GM18520 (cell line): ENCODE data around the gene LONP2.
"Not testable (repeated sequence)": the region's sequence is repeated elsewhere in the genome, so short reads cannot be mapped to it uniquely, and the experiment has no call there.

Source experiments
- ATAC-seq: cut with Tn5 transposase; IDR thresholded peaks from one replicate; pipeline ENCODE4 v1.9.1; 2021; ENCODE audit not compliant: unreplicated experiment

LONP2 gene

DNA sequence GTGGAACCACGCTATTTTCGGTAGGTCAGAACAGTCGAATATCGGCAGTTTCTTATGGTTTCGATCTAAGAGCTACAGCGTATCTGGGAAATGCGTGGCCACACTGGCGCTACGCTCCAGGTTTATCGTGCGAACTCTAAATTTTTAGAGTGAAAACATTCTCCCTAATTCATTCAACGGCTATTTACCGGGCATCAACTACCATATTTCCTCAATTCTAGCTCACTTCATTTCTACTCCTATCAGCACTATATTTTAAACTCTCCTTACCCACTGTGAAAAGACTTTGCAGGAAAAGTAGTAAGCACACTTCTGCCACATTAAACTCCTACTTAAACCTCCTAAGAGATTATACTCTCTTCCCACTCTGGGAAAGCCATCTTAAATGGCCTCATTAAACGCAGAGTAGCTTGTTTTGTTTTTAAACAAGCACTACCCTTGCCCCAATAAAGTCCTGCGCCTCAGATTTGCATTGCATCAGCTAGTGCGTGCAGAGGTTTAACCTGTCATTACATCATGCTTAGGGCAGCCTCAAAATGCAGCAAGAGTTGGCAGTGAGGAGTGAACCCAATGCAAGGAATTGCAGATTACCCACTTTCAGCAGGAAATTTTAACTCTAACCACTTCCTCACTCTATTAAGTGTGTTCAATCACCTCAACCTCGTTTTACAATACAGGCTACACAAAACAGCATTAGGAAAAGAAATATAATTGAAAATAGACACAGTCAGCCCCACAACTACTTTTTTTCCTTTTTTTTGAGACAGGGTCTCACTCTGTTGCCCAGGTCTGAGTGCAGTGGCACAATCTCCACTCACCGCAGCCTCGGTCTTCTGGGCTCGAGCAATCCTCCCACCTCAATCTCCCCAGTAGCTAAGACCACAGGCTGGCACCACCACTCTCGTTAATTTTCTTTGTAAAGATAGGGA, 122.3 kb downstream of the LONP2 start:
- peak; percentile 45 for ATAC-seq

DNA sequence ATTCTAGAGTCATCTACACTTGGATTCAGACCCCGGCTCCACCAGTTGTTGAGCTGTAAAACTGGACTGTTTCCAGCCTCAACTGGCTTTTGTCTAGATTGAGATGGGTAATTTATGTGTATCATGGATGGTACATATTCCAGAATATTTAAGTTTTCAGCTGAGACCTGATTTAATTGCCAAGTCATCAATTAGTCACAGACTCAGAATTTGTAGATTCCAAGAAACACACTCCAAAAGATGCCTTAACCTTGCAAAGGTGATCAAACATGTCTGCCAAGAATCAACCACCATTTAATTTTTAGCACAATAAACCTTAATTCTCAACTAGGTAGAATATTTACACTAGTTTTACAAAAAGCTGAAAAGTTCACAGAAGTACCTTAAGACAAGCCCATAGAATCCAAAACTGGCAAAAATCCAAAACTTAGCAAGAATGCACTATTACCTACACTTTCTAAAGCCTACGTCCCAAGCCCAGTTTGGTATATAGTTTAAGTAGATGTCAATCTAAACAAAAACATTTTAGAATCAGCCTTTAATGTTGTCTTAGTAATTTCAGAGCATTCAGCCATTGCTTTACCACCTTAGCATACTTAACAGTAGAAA, 123.4 kb downstream of the LONP2 start:
- no peak for ATAC-seq

DNA sequence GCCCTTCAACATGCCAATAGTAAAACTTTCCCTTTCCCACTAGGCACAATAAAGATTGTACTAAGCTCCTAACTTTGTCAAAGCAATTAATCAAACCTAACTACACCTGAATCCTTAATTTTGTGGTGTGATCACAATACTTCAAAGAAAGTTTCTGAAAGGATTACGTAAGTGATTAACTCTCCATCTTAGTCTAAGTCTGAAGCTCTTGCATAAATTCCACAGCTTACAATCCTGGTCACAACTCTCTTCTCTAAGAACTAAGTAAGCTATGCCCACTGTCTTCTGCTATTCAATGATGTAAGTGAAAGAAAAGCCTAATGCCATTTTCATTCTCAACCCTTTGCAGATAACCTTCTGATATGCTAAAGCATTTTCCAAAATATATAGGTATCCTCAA, 125.7 kb downstream of the LONP2 start:
- ATAC-seq = no peak

DNA sequence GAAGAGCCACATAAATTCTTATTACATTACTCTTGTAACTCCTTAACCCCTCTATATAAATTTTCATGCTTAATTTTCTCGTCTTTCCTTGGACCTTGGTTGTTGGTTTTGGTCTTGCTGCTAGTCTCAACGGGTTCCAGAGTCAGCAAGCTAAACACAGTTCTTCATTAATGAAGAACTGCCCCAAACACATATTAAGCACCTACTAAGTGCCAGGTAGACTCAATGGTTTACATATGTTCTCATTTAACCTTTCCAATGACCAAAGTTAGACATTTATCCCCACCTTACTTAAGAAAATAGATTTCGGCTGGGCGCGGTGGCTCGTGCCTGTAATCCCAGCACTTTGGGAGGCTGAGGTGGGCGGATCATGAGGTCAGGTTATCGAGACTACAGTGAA, 126.1 kb downstream of the LONP2 start:
- ATAC-seq = no peak

DNA sequence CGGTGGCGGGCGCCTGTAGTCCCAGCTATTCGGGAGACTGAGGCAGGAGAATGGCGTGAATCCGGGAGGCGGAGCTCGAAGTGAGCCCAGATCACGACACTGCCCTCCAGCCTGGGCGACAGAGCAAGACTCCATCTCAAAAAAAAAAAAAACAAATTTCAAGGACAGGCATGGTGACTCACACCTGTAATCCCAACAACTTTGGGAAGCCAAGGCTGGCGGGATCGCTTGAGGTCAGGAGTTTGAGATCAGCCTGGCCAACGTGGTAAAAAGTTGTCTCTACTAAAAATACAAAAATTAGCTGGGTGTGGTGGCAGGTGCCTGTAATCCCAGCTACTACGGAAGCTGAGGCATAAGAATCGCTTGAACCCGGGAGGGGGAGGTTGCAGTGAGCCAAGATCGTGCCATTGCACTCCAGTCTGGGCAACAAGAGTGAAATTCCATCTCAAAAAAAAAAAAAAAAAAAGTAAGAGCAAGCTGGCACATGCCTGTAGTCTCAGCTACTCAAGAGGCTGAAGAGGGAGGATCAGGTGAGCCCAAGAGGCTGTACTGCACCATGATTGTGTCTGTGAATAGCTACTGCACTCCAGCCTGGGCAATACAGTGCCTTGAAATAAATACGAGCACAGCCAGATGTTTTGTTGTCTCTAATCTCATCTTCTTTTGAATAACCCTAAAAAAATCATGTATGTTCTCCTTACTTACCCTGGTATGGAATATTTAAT, 126.7 kb downstream of the LONP2 start:
- not testable (repeated sequence) for ATAC-seq

DNA sequence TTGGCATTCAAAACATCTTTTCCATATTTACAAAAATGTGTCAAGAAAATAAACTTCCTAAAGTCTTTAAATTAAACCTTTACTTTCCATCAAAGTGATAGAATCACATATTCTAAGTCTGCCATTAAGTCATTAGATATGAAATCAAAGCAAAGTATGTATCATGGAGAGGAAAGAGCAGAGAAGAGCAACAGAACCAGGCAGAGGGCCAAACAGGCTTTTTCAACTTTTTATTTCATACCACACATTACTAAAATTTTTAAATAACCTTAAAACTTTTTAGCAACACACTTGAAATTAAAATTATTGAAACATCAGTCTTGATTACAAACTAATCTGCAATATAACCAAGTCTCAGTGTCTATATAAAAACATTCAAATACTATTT, 127.3 kb downstream of the LONP2 start:
- no peak for ATAC-seq

DNA sequence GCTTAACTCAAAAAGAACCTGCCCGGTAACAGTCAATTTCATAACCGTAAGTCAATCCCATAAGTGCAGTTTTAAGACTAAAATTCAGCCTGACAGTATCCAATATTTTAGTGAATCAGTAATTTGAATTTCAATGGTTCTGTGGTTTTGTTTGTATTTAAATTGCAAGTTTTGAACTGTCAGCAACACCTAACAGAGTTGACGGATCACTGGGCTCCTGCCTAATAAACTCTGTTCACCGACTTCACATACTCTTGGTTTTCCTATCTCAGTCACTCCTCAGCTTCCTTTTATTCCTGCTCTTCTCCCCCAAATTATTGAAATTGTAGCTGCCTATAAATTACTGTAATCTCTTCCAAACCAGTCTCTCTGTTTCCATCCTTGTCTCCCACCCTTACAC, 128.6 kb downstream of the LONP2 start:
- no peak for ATAC-seq

DNA sequence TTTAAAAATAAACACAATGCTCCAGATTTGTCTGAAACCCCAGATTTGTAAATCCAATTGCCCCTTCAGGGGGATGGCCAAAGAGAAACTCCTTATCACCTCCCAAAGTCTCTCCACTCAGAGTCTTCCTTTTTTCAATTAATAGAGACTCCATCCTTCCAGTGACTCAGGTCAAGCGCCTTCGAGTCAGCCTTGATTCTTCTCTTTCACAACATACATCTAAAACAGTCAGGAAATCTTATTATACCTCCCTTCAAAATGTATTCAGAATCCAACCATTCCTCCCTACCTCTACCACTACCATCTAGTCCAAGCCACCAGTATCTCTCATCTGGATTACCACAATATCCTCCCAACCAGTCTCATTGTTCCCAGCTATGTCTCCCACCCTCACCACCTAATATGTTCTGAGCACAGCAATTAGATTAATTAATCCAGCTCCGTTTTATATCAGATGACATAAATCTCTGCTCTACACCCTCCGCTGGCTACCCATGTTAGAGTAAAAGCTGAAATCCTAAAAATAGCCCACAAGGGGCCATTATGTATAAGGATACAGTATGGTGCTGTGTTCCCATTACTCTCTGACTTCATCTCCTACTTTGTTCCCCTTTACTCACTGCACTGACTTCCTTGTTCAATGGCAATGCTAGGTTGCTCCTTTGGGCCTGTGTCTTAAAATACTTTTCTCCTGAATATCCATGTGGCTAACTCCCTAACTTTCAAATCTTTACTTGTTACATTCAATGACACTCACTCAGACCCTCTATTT, 129.3 kb downstream of the LONP2 start:
- no peak for ATAC-seq

DNA sequence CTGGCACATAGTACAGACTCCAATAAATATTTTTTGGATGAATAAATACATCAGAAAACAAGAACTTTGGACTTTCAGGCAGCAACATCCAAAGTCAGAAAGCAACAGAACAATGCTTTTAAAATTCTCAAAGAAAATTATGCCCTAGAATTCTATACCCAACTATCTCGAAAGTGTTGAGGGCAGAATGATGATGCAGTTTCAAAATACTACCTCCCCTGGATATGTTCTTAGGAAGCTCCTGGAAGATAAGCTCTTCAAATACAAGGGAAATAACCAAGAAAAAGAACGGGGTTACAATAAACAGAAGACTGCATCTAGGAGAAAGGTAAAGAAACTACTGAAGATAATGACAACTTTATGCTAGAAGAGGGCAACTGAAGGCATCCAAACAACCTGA, 130.2 kb downstream of the LONP2 start:
- no peak for ATAC-seq

DNA sequence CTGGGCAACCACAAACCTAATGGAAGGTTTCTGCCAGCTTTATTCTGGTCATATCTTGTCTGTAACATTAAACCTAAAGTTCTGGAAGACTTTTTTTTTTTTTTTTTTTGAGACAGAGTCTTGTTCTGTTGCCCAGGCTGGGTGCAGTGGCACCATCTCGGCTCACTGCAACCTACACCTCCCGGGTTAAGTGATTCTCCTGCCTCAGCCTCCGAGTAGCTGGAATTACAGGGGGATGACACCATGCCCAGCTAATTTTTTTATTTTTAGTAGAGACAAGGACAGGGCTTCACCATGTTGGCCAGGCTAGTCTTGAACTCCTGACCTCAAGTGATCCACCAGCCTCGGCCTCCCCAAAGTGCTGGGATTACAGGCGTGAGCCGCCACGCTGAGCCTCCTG, 133.2 kb downstream of the LONP2 start:
- not testable (repeated sequence) for ATAC-seq

DNA sequence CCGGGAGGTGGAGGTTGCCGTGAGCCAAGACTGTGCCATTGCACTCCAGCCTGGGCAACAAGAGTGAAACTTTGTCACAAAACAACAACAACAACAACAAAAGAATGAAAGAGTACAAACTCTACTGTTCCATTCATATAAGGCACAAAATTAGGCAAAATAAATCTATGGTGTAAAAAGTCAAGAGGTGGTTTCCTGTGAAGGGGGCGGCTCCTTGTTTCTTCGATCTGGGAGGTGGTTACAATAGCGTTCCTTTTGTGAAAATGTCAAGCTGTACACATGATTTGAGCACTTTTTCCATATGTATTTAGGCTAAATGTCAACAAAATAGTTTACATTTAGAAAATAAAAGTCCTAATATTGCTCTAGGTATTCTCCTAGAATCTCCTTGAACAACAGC, 134.2 kb downstream of the LONP2 start:
- no peak for ATAC-seq

DNA sequence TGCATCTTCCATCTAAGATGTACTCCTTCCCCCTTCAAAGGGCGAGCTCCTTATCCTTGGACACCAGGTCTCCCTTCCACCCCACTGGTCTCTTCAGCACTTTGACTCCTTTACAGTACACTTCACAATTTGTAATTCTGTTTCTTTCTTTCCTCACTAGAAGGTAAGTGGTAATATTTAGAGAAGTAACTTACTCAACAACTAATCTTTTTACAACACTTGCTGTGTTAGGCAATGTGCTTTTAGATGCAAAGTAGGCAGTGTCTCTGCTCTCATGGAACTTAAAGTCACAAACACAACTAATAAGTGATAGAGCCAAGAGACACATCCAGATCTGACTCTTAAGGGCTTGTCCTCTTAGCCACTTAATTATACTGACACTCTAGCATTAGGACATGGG, 134.7 kb downstream of the LONP2 start:
- no peak for ATAC-seq

DNA sequence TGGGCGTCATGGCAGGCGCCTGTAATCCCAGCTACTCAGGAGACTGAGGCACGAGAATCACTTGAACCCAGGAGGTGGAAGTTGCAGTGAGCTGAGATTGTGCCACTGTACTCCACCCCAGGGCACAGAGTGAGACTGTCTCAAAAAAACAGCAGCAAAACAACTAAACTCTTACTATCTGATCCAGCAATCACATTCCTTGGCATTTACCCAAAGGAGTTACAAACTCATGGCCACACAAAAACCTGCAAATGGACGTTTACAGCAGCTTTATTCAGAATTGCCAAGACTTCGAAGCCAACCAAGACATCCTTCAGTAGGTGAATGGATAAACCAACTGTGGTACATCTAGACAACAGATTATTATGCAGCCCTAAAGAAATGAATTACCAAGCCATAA, 137.1 kb downstream of the LONP2 start:
- ATAC-seq = no peak

DNA sequence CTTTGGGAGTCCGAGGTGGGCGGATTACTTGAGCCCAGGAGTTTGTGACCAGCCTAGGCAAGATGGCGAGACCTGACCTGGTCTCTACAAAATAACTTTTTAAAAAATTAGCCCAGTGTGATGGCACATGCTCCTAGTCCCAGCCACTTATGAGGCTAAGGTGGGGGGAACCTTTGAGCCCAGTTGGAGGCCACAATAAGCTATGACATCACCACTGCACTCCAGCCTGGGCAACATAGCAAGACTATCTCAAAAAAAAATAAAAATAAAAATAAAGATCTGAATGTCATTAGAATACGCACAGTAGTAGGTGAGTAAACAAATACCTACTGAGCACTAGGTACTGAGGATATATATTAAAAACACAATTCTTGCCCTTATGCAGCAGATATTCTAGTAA, 138.0 kb downstream of the LONP2 start:
- no peak for ATAC-seq

DNA sequence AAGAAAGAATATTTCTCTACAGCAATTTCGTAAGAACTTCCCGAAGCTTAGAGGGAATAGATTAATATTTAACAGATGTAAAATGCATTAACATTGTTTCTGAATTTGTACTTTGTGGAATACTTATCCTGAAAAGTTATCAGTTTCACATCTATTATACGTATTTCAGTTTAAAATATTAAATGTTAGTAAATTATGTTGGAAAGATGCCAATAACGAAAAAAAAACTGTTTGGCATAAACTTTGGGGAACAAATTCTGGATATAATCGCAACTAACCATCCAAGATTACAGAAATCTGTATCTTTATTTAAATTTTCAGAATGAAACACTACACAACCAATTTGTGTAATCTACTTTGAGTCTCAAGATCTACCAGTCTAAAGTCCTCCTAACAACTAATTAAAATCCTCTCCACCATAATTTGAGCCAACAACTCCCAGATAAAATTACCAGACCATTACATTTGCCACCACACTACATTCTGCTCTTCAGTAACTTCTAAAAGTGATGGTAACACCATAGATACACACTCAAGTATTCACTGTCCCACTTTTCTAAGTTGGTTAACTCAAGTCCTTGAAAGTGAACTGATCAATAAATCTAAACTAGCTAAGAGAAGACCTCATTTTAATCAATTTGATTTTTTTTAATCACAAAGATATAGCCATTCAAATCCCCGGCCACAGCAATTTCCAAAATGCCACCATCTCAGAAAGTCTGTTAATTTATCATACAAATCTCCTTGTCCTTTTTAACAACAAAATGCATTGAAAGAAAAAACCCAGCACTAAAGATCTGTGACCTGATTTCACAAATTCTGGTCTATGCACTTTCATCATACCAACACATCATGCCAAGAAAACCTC, 139.1 kb downstream of the LONP2 start:
- ATAC-seq = no peak

DNA sequence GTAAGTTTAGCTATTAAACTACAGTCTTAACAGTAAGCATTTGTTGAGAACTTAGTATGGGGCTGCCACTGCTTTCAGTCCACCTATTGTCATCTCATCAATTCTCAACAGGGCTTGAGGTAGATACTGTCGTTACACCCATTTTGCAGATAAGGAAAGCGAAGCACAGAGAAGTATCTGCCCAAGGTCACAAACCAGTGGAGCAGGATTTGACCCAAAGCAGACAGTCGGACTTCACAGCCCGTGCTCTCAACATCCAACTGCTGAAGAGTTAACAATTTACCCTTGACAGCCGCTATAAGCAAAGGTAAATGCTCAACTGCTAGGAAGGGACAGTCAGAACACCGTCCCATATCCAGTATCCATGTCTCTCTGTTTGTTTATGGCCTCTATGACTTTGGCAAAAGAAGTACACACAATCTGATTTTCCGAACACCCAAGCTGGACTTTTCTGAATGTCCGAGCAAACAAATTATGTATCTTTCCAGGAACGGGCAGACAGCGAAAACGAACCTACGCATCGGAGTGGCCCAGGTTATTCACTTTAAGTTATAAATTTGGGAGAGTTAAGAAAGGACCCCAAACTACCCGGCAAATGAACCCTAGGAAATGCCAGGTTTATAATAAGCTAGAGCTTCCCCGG, 139.9 kb downstream of the LONP2 start:
- no peak for ATAC-seq

DNA sequence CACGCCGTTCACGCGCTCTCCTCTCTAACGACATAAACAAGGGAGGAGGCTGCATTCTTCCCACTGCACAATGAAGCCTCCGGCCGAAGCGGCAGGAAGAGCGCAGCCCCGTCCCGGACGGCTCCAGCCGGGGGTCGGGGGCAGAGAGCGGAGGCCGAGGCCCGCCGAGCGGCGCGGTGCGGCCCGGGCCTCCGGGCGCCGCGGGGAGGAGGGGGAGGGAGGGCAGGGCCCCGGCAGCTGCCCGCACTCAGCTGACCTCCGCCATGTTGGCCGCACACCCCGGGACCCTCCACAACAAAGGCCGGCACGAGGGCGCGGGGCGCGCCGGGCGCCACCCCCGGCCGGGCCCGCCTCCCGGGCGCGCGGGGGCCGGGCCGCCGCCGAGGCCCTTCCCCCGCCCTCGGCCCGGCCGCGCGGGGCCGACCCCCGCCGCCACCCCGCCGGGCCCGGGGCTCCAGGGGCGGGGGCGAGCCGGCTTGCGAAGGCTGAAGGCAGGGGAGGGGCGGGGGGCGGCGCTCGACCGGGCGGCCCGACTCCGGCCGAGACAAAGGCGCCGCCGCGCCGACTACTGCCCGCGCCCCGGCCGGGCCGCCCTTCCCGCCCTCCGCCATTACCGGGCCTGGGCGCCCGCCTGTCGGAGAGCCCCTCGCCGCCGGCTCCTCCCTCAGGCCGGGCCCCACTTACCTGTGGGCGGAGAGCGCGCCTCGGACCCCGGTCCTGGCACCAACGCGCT, 140.6 kb downstream of the LONP2 start:
- ATAC-seq = peak; percentile 33

DNA sequence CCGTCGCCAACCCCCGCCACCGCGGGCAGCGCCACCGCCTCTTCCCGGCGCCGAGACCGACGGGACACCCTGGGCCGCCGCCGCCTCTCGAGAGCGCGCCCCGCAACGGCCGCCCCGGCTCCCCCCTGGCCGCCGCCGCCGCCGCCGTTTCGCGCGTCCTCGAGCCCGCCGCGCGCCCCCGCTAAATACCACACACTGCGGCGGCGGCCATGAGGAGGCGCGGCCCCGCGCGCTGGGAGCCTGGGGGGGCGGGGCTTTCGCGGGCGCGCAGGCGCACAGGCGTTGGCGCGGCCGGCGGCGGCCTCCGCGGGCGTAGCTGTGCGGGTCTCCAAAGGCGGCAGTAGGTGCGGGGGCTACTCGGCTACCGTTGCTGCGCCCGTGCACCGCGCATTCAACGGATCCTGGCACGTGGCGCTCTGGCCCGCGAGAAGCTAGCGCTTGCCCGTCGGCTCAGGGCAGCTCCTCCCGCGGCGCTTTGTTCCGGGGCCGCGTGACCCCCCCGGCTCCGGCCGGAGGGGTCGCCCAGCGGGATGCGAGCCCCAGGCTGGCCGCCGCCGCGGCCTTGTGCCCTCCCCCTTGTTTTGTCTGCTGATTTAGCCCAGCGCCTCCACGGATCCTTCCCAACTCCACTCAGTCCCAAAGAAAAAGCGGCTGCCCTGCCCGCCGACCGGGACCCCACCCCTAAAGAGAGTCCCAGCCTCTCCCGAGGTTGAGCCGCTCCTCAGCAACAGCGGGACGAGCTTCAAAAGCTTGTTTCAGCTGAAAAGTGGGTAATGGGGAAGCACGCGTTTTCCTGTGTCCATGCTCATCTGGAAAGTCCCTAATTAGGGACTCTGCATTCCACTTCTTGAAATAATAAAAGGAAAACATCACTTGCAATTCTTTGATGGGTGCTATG, 141.4 kb downstream of the LONP2 start, which contains the start of gene SIAH1:
TSS of gene SIAH1 (minus strand) at position 161 of the 898 bp plus-strand sequence. CDS start 22,985 bp downstream, outside the sequence.
- ATAC-seq = peak; percentile 57
